HepG2 (cell line): ENCODE results near the gene WNT10A. TPM values are rescaled to one million over a fixed set of nuclear protein-coding genes. Genes with fewer than 3 reads are reported as not detected.
A peak's percentile ranks its signal among the peaks of the same experiment; 100 is the strongest.

Experiments
- ARID2 ChIP-seq: sonication (generic); formaldehyde crosslinking; IDR thresholded peaks from 2 replicates; pipeline ENCODE4 v1.8.1; 2022; ENCODE audit warnings: mild to moderate bottlenecking, missing genetic modification reagents, borderline replicate concordance
- BRD4 ChIP-seq: sonication (generic); formaldehyde crosslinking; IDR thresholded peaks from 2 replicates; pipeline ENCODE4 v1.4.0; 2020; ENCODE audit warnings: missing genetic modification reagents
- EHMT2 ChIP-seq: fragments of 200-600 bp; sonication (generic); IDR thresholded peaks from 2 replicates; pipeline ENCODE4 v1.7.0; 2017; ENCODE audit warnings: antibody characterized with exemption, low read depth, low read length, borderline replicate concordance
- HMG20B ChIP-seq: conservative IDR thresholded peaks from 2 replicates; pipeline ENCODE4 v1.6.1; 2016; ENCODE audit warnings: missing genetic modification reagents, missing compliant biosample characterization
- KDM4B ChIP-seq: sonication (generic); formaldehyde crosslinking; IDR thresholded peaks from 2 replicates; pipeline ENCODE4 v1.4.0; 2020; ENCODE audit warnings: missing genetic modification reagents
- MYC ChIP-seq: sonication (generic); formaldehyde crosslinking; IDR thresholded peaks from 2 replicates; pipeline ENCODE4 v1.9.0; 2021; ENCODE audit warnings: missing genetic modification reagents, borderline replicate concordance
- NR1H2 ChIP-seq: sonication (generic); formaldehyde crosslinking; IDR thresholded peaks from 2 replicates; pipeline ENCODE4 v1.8.1; 2022; ENCODE audit warnings: low read depth, missing genetic modification reagents, borderline replicate concordance
- RBFOX2 ChIP-seq: fragments of 200-400 bp; formaldehyde crosslinking; IDR thresholded peaks from 2 replicates; pipeline ENCODE4 v1.6.1; 2017; ENCODE audit warnings: low read depth, mild to moderate bottlenecking, low read length
- RFX1 ChIP-seq: fragments of 450-650 bp; IDR thresholded peaks from 2 replicates; pipeline ENCODE4 v1.6.1; 2017
- SAP130 ChIP-seq: IDR thresholded peaks from 2 replicates; pipeline ENCODE4 v1.6.1; 2016; ENCODE audit warnings: low read depth
- TEAD2 ChIP-seq: sonication (generic); formaldehyde crosslinking; IDR thresholded peaks from 2 replicates; pipeline ENCODE4 v1.9.0; 2021; ENCODE audit warnings: missing genetic modification reagents
- YY1 ChIP-seq: IDR thresholded peaks from 2 replicates; pipeline ENCODE4 v1.6.1; 2011; ENCODE audit warnings: low read length, low read depth, moderate library complexity, mild to moderate bottlenecking; ENCODE audit not compliant: insufficient read depth, insufficient replicate concordance
- ZFX ChIP-seq: sonication (generic); formaldehyde crosslinking; IDR thresholded peaks from 2 replicates; pipeline ENCODE4 v1.4.0; 2020; ENCODE audit warnings: mild to moderate bottlenecking, low read depth, missing genetic modification reagents, moderate library complexity
- ZNF10 ChIP-seq: sonication (generic); formaldehyde crosslinking; IDR thresholded peaks from 2 replicates; pipeline ENCODE4 v1.4.0; 2020; ENCODE audit warnings: mild to moderate bottlenecking, low read depth, missing genetic modification reagents, borderline replicate concordance
- ZNF484 ChIP-seq: sonication (generic); formaldehyde crosslinking; IDR thresholded peaks from 2 replicates; pipeline ENCODE4 v1.5.1; 2020; ENCODE audit warnings: mild to moderate bottlenecking, low read depth, missing genetic modification reagents, borderline replicate concordance
- ZNF747 ChIP-seq: sonication (generic); formaldehyde crosslinking; IDR thresholded peaks from 2 replicates; pipeline ENCODE4 v1.8.1; 2023; ENCODE audit warnings: missing genetic modification reagents, mild to moderate bottlenecking, borderline replicate concordance
- polyA plus RNA-seq, 8 experiments: library from polyadenylated mRNA; depleted of rRNA in 3 of 8; stranded (reverse) in 7 of 8; unstranded in 1 of 8; fragments of >200 nt; fragmentation: Illumina TruSeq in 4 of 8; extraction: Trizol in 4 of 8; gene quantifications; 2 replicates each; pipeline versions ENCODE4 v1.2.1 to v1.2.3, GENCODE V29; 2011 to 2016; ENCODE audit warnings: low read depth in 4 of 8, missing spikeins in 1 of 8, mixed read lengths in 1 of 8; ENCODE audit not compliant: insufficient read depth in 1 of 8
- total RNA-seq, 5 experiments: library from RNA; depleted of rRNA; stranded (reverse); fragments of >200 nt; fragmentation: Illumina TruSeq; extraction: Trizol; gene quantifications; 2 replicates each; pipeline ENCODE4 v1.2.3, GENCODE V29; 2016; ENCODE audit warnings: low read depth in 1 of 5
- TF ChIP-seq, protein P1 (sequence below): sonication (generic); formaldehyde crosslinking; IDR thresholded peaks from 2 replicates; pipeline ENCODE4 v1.9.0; 2021; ENCODE audit warnings: missing genetic modification reagents, borderline replicate concordance
- TF ChIP-seq, protein P2 (sequence below): sonication (generic); formaldehyde crosslinking; IDR thresholded peaks from 2 replicates; pipeline ENCODE4 v1.4.0; 2020; ENCODE audit warnings: missing genetic modification reagents
- TF ChIP-seq, protein P3 (sequence below): sonication (generic); formaldehyde crosslinking; conservative IDR thresholded peaks from 2 replicates; pipeline ENCODE4 v1.5.0; 2020; ENCODE audit warnings: missing genetic modification reagents
- TF ChIP-seq, protein P4 (sequence below), 2 experiments: sonication (generic) in 1 of 2; formaldehyde crosslinking in 1 of 2; IDR thresholded peaks; 2 replicates each; pipeline versions ENCODE4 v1.4.0 to v1.6.1; 2016 to 2020; ENCODE audit warnings: borderline replicate concordance in 1 of 2, low read depth in 1 of 2, mild to moderate bottlenecking in 1 of 2, missing genetic modification reagents in 1 of 2

The WNT10A gene
- total and polyA plus RNA-seq, 2 of the 13 experiments (the other 11 are each of a cell fraction or from before 2014, with no cell fraction given), result 0.03 TPM; not detected in 1

DNA sequence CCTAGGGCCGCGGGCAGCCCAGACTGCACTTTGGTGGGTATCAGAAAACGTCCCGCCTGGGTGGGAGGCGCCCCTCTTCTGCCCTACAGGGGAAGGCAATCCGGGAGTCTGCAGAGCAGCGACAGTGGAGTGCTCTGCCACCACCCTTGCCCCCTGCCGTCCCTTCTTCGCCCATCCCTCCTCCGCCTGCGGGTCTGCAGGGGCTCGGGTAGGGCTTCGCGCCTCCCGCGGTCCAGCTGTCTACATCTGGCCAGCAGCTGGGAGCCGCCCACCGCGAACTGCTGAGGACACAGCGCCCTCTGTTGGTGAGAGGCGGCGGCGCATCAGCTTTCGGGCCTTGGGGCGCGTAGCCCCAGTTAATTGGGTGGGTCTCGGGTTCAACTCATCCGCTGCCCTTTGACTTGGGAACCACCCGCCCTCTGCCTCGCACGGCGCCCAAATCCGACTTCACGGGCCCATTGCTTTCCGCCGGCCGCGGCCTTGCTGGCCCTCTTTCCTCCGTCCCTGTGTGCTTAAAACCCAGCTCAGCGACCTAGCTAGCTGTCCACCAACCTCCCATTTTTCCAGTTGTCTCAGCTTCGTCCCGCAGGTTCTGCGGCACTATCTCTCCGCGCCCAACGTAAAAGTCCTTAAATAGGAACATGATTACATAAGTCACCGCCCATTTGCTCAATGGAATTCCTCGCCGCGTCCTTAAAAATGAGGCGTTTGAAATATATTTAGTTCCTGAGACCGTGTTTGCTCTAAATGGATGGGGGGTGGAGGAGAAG, 17.6 kb downstream of the WNT10A start (continued):
- TF ChIP-seq NR1H2 (0 out of 2 replicates have a peak, but pooled peaks have one; percentile 47), KDM4B (CRISPR knock-in tag) (peak; percentile 84), MYC (CRISPR knock-in tag) (peak; percentile 42; the same call in 1 of the 2 replicates), HMG20B (no peak), RFX1 (no peak), RBFOX2 (no peak), ZNF484 (0 out of 2 replicates have a peak, but pooled peaks have one; percentile 68), ZNF10 (CRISPR knock-in tag) (no peak), EHMT2 (no peak), ZFX (CRISPR knock-in tag) (peak; percentile 56), ZNF747 (CRISPR knock-in tag) (no peak), YY1 (no peak), TEAD2 (CRISPR knock-in tag) (no peak), BRD4 (no peak), SAP130 (CRISPR knock-in tag) (peak; percentile 40; the same call in 1 of the 2 replicates), ARID2 (0 out of 2 replicates have a peak, but pooled peaks have one; percentile 48)
- TF ChIP-seq, protein P1, sequence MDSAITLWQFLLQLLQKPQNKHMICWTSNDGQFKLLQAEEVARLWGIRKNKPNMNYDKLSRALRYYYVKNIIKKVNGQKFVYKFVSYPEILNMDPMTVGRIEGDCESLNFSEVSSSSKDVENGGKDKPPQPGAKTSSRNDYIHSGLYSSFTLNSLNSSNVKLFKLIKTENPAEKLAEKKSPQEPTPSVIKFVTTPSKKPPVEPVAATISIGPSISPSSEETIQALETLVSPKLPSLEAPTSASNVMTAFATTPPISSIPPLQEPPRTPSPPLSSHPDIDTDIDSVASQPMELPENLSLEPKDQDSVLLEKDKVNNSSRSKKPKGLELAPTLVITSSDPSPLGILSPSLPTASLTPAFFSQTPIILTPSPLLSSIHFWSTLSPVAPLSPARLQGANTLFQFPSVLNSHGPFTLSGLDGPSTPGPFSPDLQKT (CRISPR knock-in tag), result no peak
- TF ChIP-seq, protein P2, sequence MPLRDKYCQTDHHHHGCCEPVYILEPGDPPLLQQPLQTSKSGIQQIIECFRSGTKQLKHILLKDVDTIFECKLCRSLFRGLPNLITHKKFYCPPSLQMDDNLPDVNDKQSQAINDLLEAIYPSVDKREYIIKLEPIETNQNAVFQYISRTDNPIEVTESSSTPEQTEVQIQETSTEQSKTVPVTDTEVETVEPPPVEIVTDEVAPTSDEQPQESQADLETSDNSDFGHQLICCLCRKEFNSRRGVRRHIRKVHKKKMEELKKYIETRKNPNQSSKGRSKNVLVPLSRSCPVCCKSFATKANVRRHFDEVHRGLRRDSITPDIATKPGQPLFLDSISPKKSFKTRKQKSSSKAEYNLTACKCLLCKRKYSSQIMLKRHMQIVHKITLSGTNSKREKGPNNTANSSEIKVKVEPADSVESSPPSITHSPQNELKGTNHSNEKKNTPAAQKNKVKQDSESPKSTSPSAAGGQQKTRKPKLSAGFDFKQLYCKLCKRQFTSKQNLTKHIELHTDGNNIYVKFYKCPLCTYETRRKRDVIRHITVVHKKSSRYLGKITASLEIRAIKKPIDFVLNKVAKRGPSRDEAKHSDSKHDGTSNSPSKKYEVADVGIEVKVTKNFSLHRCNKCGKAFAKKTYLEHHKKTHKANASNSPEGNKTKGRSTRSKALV (CRISPR knock-in tag), result 0 out of 2 replicates have a peak, but pooled peaks have one; percentile 72
- TF ChIP-seq, protein P3, sequence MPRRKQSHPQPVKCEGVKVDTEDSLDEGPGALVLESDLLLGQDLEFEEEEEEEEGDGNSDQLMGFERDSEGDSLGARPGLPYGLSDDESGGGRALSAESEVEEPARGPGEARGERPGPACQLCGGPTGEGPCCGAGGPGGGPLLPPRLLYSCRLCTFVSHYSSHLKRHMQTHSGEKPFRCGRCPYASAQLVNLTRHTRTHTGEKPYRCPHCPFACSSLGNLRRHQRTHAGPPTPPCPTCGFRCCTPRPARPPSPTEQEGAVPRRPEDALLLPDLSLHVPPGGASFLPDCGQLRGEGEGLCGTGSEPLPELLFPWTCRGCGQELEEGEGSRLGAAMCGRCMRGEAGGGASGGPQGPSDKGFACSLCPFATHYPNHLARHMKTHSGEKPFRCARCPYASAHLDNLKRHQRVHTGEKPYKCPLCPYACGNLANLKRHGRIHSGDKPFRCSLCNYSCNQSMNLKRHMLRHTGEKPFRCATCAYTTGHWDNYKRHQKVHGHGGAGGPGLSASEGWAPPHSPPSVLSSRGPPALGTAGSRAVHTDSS, result no peak
- TF ChIP-seq, protein P4, sequence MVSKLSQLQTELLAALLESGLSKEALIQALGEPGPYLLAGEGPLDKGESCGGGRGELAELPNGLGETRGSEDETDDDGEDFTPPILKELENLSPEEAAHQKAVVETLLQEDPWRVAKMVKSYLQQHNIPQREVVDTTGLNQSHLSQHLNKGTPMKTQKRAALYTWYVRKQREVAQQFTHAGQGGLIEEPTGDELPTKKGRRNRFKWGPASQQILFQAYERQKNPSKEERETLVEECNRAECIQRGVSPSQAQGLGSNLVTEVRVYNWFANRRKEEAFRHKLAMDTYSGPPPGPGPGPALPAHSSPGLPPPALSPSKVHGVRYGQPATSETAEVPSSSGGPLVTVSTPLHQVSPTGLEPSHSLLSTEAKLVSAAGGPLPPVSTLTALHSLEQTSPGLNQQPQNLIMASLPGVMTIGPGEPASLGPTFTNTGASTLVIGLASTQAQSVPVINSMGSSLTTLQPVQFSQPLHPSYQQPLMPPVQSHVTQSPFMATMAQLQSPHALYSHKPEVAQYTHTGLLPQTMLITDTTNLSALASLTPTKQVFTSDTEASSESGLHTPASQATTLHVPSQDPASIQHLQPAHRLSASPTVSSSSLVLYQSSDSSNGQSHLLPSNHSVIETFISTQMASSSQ (IDR thresholded peaks at IDR 0.05; ENCODE audit: low read depth), result no peak
- TF ChIP-seq, protein P4 (CRISPR knock-in tag; IDR thresholded peaks at IDR 0.05; ENCODE audit: borderline replicate concordance), result peak; percentile 43; the same call in 1 of the 2 replicates
